ENCODE data around the gene MTX1. TPM values are rescaled to one million over a fixed set of nuclear protein-coding genes. Genes with fewer than 3 reads are reported as not detected.

Gene MTX1
- total RNA-seq, 2 experiments from 2014 or later = 43.9 to 70.2 TPM

- Histone ChIP-seq H3K79me2 (ENCODE audit: insufficient read depth, low read depth, low read length) (peaks cover 14% of the 10 kb centered on the region; the same call in 1 of the 2 replicates), H3K9me3 (ENCODE audit: low read length) (no peaks in the 10 kb centered on the region), H4K20me1 (ENCODE audit: insufficient read depth, low read length) (no peaks in the 10 kb centered on the region), H3K4me1 (ENCODE audit: insufficient read depth, low read length, poor library complexity, severe bottlenecking) (peaks cover 35% of the 10 kb centered on the region), H3K4me3 (ENCODE audit: low read depth, low read length, poor library complexity, severe bottlenecking) (no peak overlapping the region), H3K27ac (ENCODE audit: low read depth, low read length, poor library complexity, severe bottlenecking) (no peak overlapping the region), H2AFZ (ENCODE audit: low read length) (no peak overlapping the region), H3K36me3 (ENCODE audit: insufficient read depth, low read length) (peaks cover 1% of the 10 kb centered on the region; the same call in 1 of the 2 replicates), H3K4me2 (ENCODE audit: low read length) (no peak overlapping the region), H3K9me2 (ENCODE audit: insufficient read depth, low read length) (no peaks in the 10 kb centered on the region)
- intact Hi-C loops (cut with micrococcal nuclease; ENCODE audit: unreplicated experiment) = loop anchor here (5.0 kb wide), 1 partner anchor 147 kb away; the partner anchor contains the start of gene RUSC1
- CTCF ChIA-PET (ENCODE audit: unreplicated experiment) = interaction anchor here (0.6 to 1.3 kb wide), 2 partner anchors 10 to 169 kb away, joined by 3 to 5 read pairs; no protein-coding TSS in a partner anchor
- DNase-seq (ENCODE audit: low spot score) = no peak
- POLR2A ChIA-PET = interaction anchor here (0.7 to 2.1 kb wide), 2 partner anchors 19 to 49 kb away, joined by 3 to 7 read pairs; no protein-coding TSS in a partner anchor
- no TSS peak for BruUV-seq (replicated peaks)
- TF ChIP-seq EZH2phosphoT487 (IDR thresholded peaks at IDR 0.05; ENCODE audit: borderline replicate concordance, low read depth, low read length) = no peak
- TF ChIP-seq, protein P1, sequence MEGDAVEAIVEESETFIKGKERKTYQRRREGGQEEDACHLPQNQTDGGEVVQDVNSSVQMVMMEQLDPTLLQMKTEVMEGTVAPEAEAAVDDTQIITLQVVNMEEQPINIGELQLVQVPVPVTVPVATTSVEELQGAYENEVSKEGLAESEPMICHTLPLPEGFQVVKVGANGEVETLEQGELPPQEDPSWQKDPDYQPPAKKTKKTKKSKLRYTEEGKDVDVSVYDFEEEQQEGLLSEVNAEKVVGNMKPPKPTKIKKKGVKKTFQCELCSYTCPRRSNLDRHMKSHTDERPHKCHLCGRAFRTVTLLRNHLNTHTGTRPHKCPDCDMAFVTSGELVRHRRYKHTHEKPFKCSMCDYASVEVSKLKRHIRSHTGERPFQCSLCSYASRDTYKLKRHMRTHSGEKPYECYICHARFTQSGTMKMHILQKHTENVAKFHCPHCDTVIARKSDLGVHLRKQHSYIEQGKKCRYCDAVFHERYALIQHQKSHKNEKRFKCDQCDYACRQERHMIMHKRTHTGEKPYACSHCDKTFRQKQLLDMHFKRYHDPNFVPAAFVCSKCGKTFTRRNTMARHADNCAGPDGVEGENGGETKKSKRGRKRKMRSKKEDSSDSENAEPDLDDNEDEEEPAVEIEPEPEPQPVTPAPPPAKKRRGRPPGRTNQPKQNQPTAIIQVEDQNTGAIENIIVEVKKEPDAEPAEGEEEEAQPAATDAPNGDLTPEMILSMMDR (conservative IDR thresholded peaks at IDR 0.05; ENCODE audit: low read length) = no peak
These were observed 33.1 kb upstream of the MTX1 start for GRCh38 chr1:155175281-155175926.

DNA sequence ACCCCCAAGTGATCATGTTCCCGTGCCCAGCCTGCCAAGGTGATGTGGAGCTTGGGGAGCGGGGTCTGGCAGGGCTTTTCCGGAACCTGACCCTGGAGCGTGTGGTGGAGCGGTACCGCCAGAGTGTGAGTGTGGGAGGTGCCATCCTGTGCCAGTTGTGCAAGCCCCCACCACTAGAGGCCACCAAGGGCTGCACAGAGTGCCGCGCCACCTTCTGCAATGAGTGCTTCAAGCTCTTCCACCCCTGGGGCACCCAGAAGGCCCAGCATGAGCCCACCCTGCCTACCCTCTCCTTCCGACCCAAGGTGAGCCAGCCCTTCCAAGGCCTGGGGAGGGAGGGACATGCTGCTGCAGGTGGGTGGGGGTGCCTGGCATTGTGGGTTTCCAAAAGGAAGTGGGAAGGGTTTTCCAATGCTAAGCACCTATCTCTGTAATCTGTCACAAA is 32.5 kb upstream of the MTX1 start:
- ChIA-PET POLR2A (interaction anchor here (2.1 kb wide), 1 partner anchor 49 kb away, joined by 7 read pairs; no protein-coding TSS in a partner anchor), CTCF (ENCODE audit: unreplicated experiment) (no interaction called here)
- H3K4me2 ChIP-seq (ENCODE audit: low read length) = no peak overlapping the region
- no peak overlapping the region for H3K27ac ChIP-seq (ENCODE audit: low read depth, low read length, poor library complexity, severe bottlenecking)
- no peak overlapping the region for H2AFZ ChIP-seq (ENCODE audit: low read length)
- intact Hi-C loops (cut with micrococcal nuclease; ENCODE audit: unreplicated experiment) = loop anchor here (1.0 to 5.0 kb wide), 3 partner anchors 17 to 146 kb away; partner anchors contain the start of gene RUSC1
- TF ChIP-seq EZH2phosphoT487 (IDR thresholded peaks at IDR 0.05; ENCODE audit: borderline replicate concordance, low read depth, low read length) = no peak
- TF ChIP-seq, protein P1 (conservative IDR thresholded peaks at IDR 0.05; ENCODE audit: low read length) = no peak; the same call in 1 of the 2 replicates
- DNase-seq (ENCODE audit: low spot score) = peak; percentile 44
- H3K79me2 ChIP-seq (ENCODE audit: insufficient read depth, low read depth, low read length) = peaks cover 14% of the 10 kb centered on the region; the same call in 1 of the 2 replicates
- no peaks in the 10 kb centered on the region for H4K20me1 ChIP-seq (ENCODE audit: insufficient read depth, low read length)
- no peaks in the 10 kb centered on the region for H3K9me3 ChIP-seq (ENCODE audit: low read length)
- H3K4me3 ChIP-seq (ENCODE audit: low read depth, low read length, poor library complexity, severe bottlenecking) = no peak overlapping the region
- H3K36me3 ChIP-seq (ENCODE audit: insufficient read depth, low read length) = no peaks in the 10 kb centered on the region
- no TSS peak for BruUV-seq (replicated peaks)
- no peaks in the 10 kb centered on the region for H3K9me2 ChIP-seq (ENCODE audit: insufficient read depth, low read length)
- H3K4me1 ChIP-seq (ENCODE audit: insufficient read depth, low read length, poor library complexity, severe bottlenecking) = peaks cover 35% of the 10 kb centered on the region

Data from OCI-LY7 (cell line).